ENCODE results near the gene EOLA2.
"Not testable (repeated sequence)": the region's sequence is repeated elsewhere in the genome, so short reads cannot be mapped to it uniquely, and the experiment has no call there.

GRCh38 chrX:149932150-149932549, 6.1 kb downstream of the EOLA2 start:
- not testable (repeated sequence) for TF ChIP-seq CTCF (IDR thresholded peaks at IDR 0.05; ENCODE audit: low read length); EZH2 (IDR thresholded peaks at IDR 0.05; ENCODE audit: borderline replicate concordance, low read length)
